HCT116 (cell line): ENCODE measurements around the gene SYNPO2L. TPM values are rescaled to one million over a fixed set of nuclear protein-coding genes. Genes with fewer than 3 reads are reported as not detected.
A peak's percentile ranks its signal among the peaks of the same experiment; 100 is the strongest.

Experiments
- ATAC-seq: fragments of 200-7000 bp; cut with Tn5 transposase; 2 replicates; pipeline ENCODE4 v1.9.1; 2020; ENCODE audit warnings: mild to moderate bottlenecking, moderate library complexity
- Bru-seq: library from RNA; stranded (reverse); fragments of 400-500 nt; gene quantifications from one replicate; lab custom pipeline; 2021; lab: Mats Ljungman, UMichigan
- BruChase-seq, 2 experiments: library from RNA; stranded (reverse); fragments of 400-500 nt; gene quantifications; one replicate each; lab custom pipeline; 2021; lab: Mats Ljungman, UMichigan
- BruUV-seq: library from RNA; stranded (reverse); fragments of 400-500 nt; replicated peaks from 2 replicates; lab custom pipeline; 2021; lab: Mats Ljungman, UMichigan
- CTCF ChIA-PET: fragments of 300-600 bp; sonication (Branson Sonifier 250); formaldehyde crosslinking; loops from one replicate; lab custom pipeline; 2021; ENCODE audit warnings: antibody characterized with exemption; lab: Charles Lee
- POLR2A ChIA-PET: fragments of 300-600, 350-600 bp; sonication (Branson Sonifier 250); formaldehyde crosslinking; loops from one replicate; lab custom pipeline; 2021; ENCODE audit warnings: antibody characterized with exemption; lab: Charles Lee
- RAD21 ChIA-PET, 2 experiments: fragments of 300-600 bp; sonication (Branson Sonifier 250); formaldehyde crosslinking; loops; one replicate each; lab custom pipeline; 2023; ENCODE audit warnings: low total read pairs in 2 of 2; ENCODE audit not compliant: uncharacterized antibody in 2 of 2, unreplicated experiment in 2 of 2, low non-redundant PET in 1 of 2; lab: Charles Lee
- DNase-seq: peaks from one replicate; pipeline ENCODE4 v3.0.0-alpha.2; 2010; ENCODE audit warnings: low read depth, low spot score
- H2AFZ ChIP-seq: fragments of 200-600 bp; shearing (Covaris generic), sonication (generic); 2 replicates; pipeline ENCODE4 v1.6.1; 2017; ENCODE audit warnings: low read depth, mixed run types, mixed read lengths, antibody characterized with exemption, low read length; ENCODE audit not compliant: poor library complexity, severe bottlenecking
- H3K27ac ChIP-seq: 2 replicates; pipeline ENCODE4 v1.5.1; 2012; ENCODE audit warnings: low read depth, low read length
- H3K27me3 ChIP-seq: fragments of 200-600 bp; sonication (generic); 2 replicates; pipeline ENCODE4 v1.6.1; 2016; ENCODE audit warnings: mixed run types, low read length, mixed read lengths; ENCODE audit not compliant: insufficient read depth
- H3K36me3 ChIP-seq, 2 experiments: fragments of 200-500 bp in 1 of 2; fragments of 200-600 bp in 1 of 2; sonication (Bioruptor generic) in 1 of 2; sonication (generic) in 1 of 2; 2 replicates each; pipeline versions ENCODE4 v1.5.1 to v1.6.1; 2014 to 2016; ENCODE audit warnings: low read length in 2 of 2, inconsistent platforms in 1 of 2, mixed read lengths in 1 of 2, mixed run types in 1 of 2; ENCODE audit not compliant: insufficient read depth in 2 of 2, control insufficient read depth in 1 of 2
- H3K4me1 ChIP-seq, 2 experiments: fragments of 200-600 bp in 1 of 2; sonication (generic) in 1 of 2; 2 replicates each; pipeline versions ENCODE4 v1.5.1 to v1.6.1; 2012 to 2017; ENCODE audit warnings: low read length in 2 of 2, inconsistent platforms in 1 of 2, mild to moderate bottlenecking in 1 of 2, mixed read lengths in 1 of 2, mixed run types in 1 of 2, moderate library complexity in 1 of 2; ENCODE audit not compliant: insufficient read depth in 2 of 2, control insufficient read depth in 1 of 2
- H3K4me2 ChIP-seq: fragments of 200-600 bp; sonication (generic); 2 replicates; pipeline ENCODE4 v1.6.1; 2017; ENCODE audit warnings: mixed run types, low read length, mixed read lengths
- H3K4me3 ChIP-seq, 2 experiments: fragments of 200-600 bp in 1 of 2; sonication (generic) in 1 of 2; replicated peaks in 1 of 2; 2 replicates each; pipeline ENCODE4 v1.5.1; 2011 to 2016; ENCODE audit warnings: low read length in 2 of 2, control low read depth in 1 of 2, low read depth in 1 of 2, mild to moderate bottlenecking in 1 of 2, mixed read lengths in 1 of 2, mixed run types in 1 of 2
- H3K79me2 ChIP-seq: fragments of 200-600 bp; sonication (generic); 2 replicates; pipeline ENCODE4 v1.6.1; 2017; ENCODE audit warnings: mild to moderate bottlenecking, mixed run types, low read length, moderate library complexity, mixed read lengths; ENCODE audit not compliant: insufficient read depth
- H3K9ac ChIP-seq: fragments of 200-600 bp; sonication (generic); 2 replicates; pipeline ENCODE4 v1.6.1; 2016; ENCODE audit warnings: low read length, mixed read lengths
- H3K9me2 ChIP-seq: fragments of 200-600 bp; sonication (generic), shearing (Covaris generic); 2 replicates; pipeline ENCODE4 v1.6.1; 2017; ENCODE audit warnings: mixed run types, mild to moderate bottlenecking, moderate library complexity; ENCODE audit not compliant: insufficient read depth
- H3K9me3 ChIP-seq, 2 experiments: fragments of 200-500 bp in 1 of 2; fragments of 200-600 bp in 1 of 2; sonication (Bioruptor generic) in 1 of 2; sonication (generic) in 1 of 2; 2 replicates each; pipeline ENCODE4 v1.6.1; 2014 to 2017; ENCODE audit warnings: low read length in 2 of 2, mixed read lengths in 2 of 2, inconsistent platforms in 1 of 2, low read depth in 1 of 2, mild to moderate bottlenecking in 1 of 2, mixed run types in 1 of 2, moderate library complexity in 1 of 2; ENCODE audit not compliant: control insufficient read depth in 1 of 2, insufficient read depth in 1 of 2
- H4K20me1 ChIP-seq: fragments of 200-600 bp; sonication (generic), shearing (Covaris generic); 2 replicates; pipeline ENCODE4 v1.6.1; 2017; ENCODE audit warnings: mixed run types, mild to moderate bottlenecking, moderate library complexity; ENCODE audit not compliant: insufficient read depth
- ATF3 ChIP-seq: IDR thresholded peaks from 2 replicates; pipeline ENCODE4 v1.6.1; 2012
- CBX3 ChIP-seq: IDR thresholded peaks from 2 replicates; pipeline ENCODE4 v1.6.1; 2012; ENCODE audit warnings: low read depth
- CEBPB ChIP-seq: IDR thresholded peaks from 2 replicates; pipeline ENCODE4 v1.6.1; 2012; ENCODE audit warnings: low read depth
- EGR1 ChIP-seq: IDR thresholded peaks from 2 replicates; pipeline ENCODE4 v1.6.1; 2012; ENCODE audit warnings: low read depth
- ELF1 ChIP-seq: IDR thresholded peaks from 2 replicates; pipeline ENCODE4 v1.6.1; 2012; ENCODE audit warnings: low read depth, borderline replicate concordance
- EZH2 ChIP-seq: fragments of 200-600 bp; sonication (generic); IDR thresholded peaks from 2 replicates; pipeline ENCODE4 v1.6.1; 2017; ENCODE audit warnings: antibody characterized with exemption, mixed run types
- EZH2phosphoT487 ChIP-seq: fragments of 200-600 bp; IDR thresholded peaks from 2 replicates; pipeline ENCODE4 v1.6.1; 2018; ENCODE audit warnings: antibody characterized with exemption, borderline replicate concordance
- FOSL1 ChIP-seq: IDR thresholded peaks from 2 replicates; pipeline ENCODE4 v1.6.1; 2012; ENCODE audit warnings: low read depth
- JUND ChIP-seq: IDR thresholded peaks from 2 replicates; pipeline ENCODE4 v1.6.1; 2012
- POLR2A ChIP-seq: IDR thresholded peaks from 2 replicates; pipeline ENCODE4 v1.7.0; 2011; ENCODE audit warnings: borderline replicate concordance; ENCODE audit not compliant: insufficient read depth, insufficient read length; ENCODE audit errors: extremely low read depth
- REST ChIP-seq: IDR thresholded peaks from 2 replicates; pipeline ENCODE4 v1.6.1; 2012; ENCODE audit warnings: low read depth
- SIN3A ChIP-seq: IDR thresholded peaks from 2 replicates; pipeline ENCODE4 v1.6.1; 2012; ENCODE audit warnings: low read depth
- SRF ChIP-seq: IDR thresholded peaks from 2 replicates; pipeline ENCODE4 v1.6.1; 2012; ENCODE audit warnings: low read depth
- TCF7L2 ChIP-seq: IDR thresholded peaks from 2 replicates; pipeline ENCODE4 v1.7.0; 2011; ENCODE audit warnings: borderline replicate concordance, inconsistent platforms; ENCODE audit not compliant: insufficient read depth, insufficient read length; ENCODE audit errors: extremely low read depth
- ZBTB33 ChIP-seq: IDR thresholded peaks from 2 replicates; pipeline ENCODE4 v1.6.1; 2011; ENCODE audit warnings: mild to moderate bottlenecking, low read length, moderate library complexity; ENCODE audit not compliant: insufficient replicate concordance; ENCODE audit errors: extremely low read depth
- ZFX ChIP-seq: fragments of 450-650 bp; IDR thresholded peaks from 2 replicates; pipeline ENCODE4 v1.6.1; 2017
- ZNF274 ChIP-seq: fragments of 200-500 bp; sonication (Bioruptor generic); IDR thresholded peaks from 2 replicates; pipeline ENCODE4 v1.6.1; 2014; ENCODE audit warnings: mild to moderate bottlenecking, low read depth, low read length, inconsistent platforms
- intact Hi-C: fragments of 100-400 bp; cut with micrococcal nuclease; formaldehyde crosslinking; loops from 2 replicates; pipeline ENCODE4 v1.10.0; 2022
- long read RNA-seq: library from polyadenylated mRNA; unstranded; transcript quantifications from one replicate; pipeline ENCODE4 v2.0.0, GENCODE V29; 2021; ENCODE audit not compliant: unreplicated experiment
- polyA plus RNA-seq: library from polyadenylated mRNA; unstranded; fragments of >200 nt; gene quantifications from 2 replicates; pipeline ENCODE4 v1.2.1, GENCODE V29; 2012; ENCODE audit warnings: missing spikeins
- total RNA-seq: library from RNA; stranded (reverse); gene quantifications from one replicate; pipeline ENCODE4 v1.2.1, GENCODE V29; 2021; ENCODE audit not compliant: unreplicated experiment
- TF ChIP-seq, protein P1 (sequence below): IDR thresholded peaks from 2 replicates; pipeline ENCODE4 v1.6.1; 2012

Gene SYNPO2L, protein sequence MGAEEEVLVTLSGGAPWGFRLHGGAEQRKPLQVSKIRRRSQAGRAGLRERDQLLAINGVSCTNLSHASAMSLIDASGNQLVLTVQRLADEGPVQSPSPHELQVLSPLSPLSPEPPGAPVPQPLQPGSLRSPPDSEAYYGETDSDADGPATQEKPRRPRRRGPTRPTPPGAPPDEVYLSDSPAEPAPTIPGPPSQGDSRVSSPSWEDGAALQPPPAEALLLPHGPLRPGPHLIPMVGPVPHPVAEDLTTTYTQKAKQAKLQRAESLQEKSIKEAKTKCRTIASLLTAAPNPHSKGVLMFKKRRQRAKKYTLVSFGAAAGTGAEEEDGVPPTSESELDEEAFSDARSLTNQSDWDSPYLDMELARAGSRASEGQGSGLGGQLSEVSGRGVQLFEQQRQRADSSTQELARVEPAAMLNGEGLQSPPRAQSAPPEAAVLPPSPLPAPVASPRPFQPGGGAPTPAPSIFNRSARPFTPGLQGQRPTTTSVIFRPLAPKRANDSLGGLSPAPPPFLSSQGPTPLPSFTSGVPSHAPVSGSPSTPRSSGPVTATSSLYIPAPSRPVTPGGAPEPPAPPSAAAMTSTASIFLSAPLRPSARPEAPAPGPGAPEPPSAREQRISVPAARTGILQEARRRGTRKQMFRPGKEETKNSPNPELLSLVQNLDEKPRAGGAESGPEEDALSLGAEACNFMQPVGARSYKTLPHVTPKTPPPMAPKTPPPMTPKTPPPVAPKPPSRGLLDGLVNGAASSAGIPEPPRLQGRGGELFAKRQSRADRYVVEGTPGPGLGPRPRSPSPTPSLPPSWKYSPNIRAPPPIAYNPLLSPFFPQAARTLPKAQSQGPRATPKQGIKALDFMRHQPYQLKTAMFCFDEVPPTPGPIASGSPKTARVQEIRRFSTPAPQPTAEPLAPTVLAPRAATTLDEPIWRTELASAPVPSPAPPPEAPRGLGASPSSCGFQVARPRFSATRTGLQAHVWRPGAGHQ
- total RNA-seq: 0.10 TPM
- 0.12 and 0.20 TPM in 2 replicates for polyA plus RNA-seq
- percentile 19 among the genes with signal in this experiment for Bru-seq, nascent RNA
- percentile 17 among the genes with signal in this experiment for BruChase-seq, experiment 1, labeled RNA remaining after a 6-hour chase
- BruChase-seq, experiment 2, labeled RNA remaining after a 2-hour chase: percentile 15 among the genes with signal in this experiment
- long read RNA-seq: 0 reads

- TF ChIP-seq JUND (no peak), EZH2phosphoT487 (no peak), CEBPB (no peak), CBX3 (no peak), ZFX (no peak), ELF1 (no peak), TCF7L2 (no peak), SIN3A (no peak), EGR1 (no peak), SRF (no peak), ZBTB33 (no peak), POLR2A (no peak), EZH2 (no peak), FOSL1 (no peak), REST (no peak), ATF3 (no peak), ZNF274 (no peak)
- TF ChIP-seq, protein P1, sequence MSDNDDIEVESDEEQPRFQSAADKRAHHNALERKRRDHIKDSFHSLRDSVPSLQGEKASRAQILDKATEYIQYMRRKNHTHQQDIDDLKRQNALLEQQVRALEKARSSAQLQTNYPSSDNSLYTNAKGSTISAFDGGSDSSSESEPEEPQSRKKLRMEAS: no peak
- TF ChIP-seq, all 23 proteins: peak for 0
- ChIA-PET RAD21 (no interaction called here), POLR2A (no interaction called here), CTCF (no interaction called here)
- no peak within 1 kb of the TSS for H2AFZ ChIP-seq
- H4K20me1 ChIP-seq: no peaks in the 10 kb centered on the region
- intact Hi-C loops: no loop called here
- no peak within 1 kb of the TSS for H3K27ac ChIP-seq
- no peak within 1 kb of the TSS for H3K4me2 ChIP-seq
- no peaks in the 10 kb centered on the region for H3K9me3 ChIP-seq
- no peak within 1 kb of the TSS for H3K4me3 ChIP-seq
- BruUV-seq: no TSS peak
- no peaks in the 10 kb centered on the region for H3K36me3 ChIP-seq
- H3K79me2 ChIP-seq: no peaks in the 10 kb centered on the region
- ATAC-seq (no peak), DNase-seq (no peak)
- H3K27me3 ChIP-seq: 0 out of 2 replicates have a peak, but pooled peaks cover 3% of the 10 kb centered on the region
- H3K9me2 ChIP-seq: no peaks in the 10 kb centered on the region
- H3K4me1 ChIP-seq: peaks cover 3 to 4% of the 10 kb centered on the region in 2 experiments
- no peak within 1 kb of the TSS for H3K9ac ChIP-seq
Measured at GRCh38 chr10:73655990-73656298, at the start of gene SYNPO2L. TSS of gene SYNPO2L (minus strand) at chr10:73656029. CDS start at chr10:73655922, 107 bp downstream.
